KG1 (cell line): ENCODE results near the gene CACNA1D.

ENCODE experiments used
- DNase-seq: peaks from one replicate; lab custom pipeline; 2025; lab: John Stamatoyannopoulos, UW

The CACNA1D gene

GRCh38 chr3:53495520-53496391, 1.3 kb downstream of the CACNA1D start:
- no peak for DNase-seq

DNA sequence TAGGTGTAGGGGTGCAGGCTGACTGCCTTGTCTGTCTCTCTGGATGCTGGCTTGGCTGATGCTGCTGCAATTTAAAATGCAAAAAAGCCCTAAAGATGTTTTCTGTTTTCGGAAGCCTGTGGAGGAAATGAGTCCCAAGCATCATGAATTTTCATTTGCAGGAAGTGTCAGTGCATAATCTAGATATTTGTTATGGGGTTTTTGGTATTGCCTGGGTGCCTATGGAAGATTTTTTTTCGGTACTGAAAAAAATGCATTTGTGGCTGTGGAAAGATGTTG, 1.9 kb downstream of the CACNA1D start:
- no peak for DNase-seq

GRCh38 chr3:53496984-53497383, 2.6 kb downstream of the CACNA1D start:
- DNase-seq, result no peak

DNA sequence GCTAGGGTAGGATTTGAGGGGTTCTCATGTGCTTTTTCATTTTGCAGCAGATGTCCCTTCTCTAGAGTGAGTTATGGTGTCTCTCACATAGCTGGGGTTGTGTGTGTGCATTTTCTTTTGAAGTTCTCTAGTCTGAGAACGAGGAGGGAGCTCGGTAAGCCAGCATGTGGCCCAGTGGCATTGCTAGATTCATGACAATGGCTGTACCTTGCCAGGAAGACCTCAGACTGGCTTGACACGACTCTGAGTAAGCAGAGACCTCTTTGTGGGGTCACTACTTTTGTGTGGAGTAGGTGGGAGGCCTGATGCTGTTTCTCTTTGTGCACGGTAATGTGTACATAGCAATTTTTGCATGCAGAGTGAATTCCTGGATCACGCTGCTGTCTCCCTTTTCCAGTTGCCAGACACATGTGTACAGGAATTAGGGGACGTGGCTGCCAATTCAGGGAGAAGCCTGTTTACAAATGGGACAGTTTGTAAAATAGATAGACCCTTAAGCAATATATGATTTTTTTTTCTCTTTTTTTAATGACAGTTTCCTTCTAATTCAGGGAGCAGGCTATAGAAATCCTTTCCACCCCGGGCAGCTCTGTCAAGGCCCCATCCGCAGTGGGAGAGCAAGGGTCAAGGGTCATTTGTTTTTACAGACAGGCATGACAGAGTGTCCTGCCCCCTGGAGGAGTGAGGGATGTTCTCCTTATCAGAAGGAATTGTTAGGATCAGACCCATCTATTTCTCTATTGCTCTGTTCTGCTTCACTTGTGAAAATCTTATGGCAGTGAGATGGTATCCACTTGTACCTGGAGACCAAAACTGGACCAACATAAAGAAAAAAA, 4.6 kb downstream of the CACNA1D start:
- no peak for DNase-seq

- no peak for DNase-seq
Measured at GRCh38 chr3:53500165-53500777, 5.9 kb downstream of the CACNA1D start.

DNA sequence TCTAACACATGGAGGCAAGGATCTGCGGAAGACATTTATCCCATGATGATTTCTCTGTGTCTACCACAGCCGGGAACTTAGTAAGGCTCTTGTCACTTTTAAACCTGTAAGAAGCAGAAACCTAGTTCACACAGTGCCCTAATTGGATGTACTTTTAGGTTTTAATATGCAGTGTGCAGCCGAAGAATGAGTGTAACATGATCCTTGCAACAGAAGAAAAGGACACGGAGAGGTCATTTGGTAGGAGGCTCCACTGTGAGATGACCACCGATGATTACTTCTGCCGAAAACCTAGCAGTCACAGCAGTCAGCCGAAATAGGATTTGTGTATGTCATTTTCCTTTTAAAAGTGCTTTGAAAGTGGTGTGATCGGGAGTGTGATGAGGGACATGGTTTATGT, 6.8 kb downstream of the CACNA1D start:
- no peak for DNase-seq

GRCh38 chr3:53502737-53503136, 8.3 kb downstream of the CACNA1D start:
- no peak for DNase-seq

DNA sequence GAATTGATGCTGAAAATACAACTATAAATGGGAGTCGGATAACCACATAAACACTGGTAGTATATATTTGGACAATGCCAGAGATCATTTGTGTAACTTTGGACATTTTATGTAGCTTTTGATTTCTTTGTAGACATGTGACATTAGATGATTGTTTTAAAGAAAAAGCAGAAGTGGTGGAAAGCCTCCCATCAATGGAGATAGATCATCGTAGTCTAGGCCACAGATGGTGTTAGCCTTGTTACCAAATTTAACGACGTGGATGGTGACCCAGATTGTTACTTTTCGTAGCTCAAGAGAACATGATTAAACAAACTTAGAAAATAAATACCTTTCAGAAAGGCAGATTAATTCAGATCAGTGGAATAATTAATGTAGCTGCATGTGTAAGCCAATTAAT, 8.8 kb downstream of the CACNA1D start:
- no peak for DNase-seq

DNA sequence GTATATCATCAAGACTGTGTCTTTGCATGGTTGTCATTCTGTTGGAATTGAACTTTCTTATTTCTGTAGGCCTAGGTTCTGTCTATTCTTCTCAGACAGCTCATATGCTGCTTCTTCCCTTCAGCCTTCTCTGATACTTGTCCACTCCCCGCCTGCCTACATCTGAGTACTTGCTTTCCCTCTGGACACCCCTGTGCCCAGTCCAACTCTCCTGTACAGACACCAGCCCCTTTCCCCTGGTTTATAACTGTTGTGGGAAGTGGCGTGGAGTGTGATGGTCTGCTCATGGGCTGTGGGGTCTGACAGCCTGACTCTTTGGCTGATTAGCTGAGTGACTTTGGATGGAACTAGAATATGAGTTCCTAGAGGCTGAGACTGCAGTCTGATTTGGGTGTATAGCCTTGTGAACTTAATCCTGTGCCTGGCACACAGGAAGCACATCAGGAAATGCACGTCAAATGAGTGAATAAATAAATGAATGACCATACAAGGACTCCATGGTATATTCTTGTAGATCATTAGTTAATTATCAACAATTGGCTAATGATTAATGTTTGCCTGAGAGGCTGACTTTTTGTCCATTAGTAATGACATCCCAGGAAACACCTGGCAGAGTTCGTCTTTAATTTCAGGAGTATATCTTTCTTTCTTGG, 11.8 kb downstream of the CACNA1D start:
- no peak for DNase-seq

DNA sequence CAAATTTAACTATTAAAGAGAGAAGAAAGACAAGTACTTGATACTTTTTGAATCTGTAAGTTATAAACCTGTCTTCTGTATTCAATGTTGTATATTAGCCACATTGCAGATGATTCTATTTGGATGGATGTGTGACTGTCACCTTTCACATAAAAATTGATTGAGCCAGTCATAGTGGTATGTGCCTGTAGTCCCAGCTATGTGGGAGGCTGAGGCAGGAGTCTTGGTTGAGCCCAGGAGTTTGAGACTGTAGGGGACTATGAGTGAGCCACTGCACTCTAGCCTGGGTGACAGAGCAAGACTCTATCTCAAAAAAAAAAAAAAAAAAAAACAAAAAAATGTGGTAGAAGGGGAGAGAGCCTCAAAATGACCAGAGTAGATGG, 12.3 kb downstream of the CACNA1D start:
- no peak for DNase-seq

DNA sequence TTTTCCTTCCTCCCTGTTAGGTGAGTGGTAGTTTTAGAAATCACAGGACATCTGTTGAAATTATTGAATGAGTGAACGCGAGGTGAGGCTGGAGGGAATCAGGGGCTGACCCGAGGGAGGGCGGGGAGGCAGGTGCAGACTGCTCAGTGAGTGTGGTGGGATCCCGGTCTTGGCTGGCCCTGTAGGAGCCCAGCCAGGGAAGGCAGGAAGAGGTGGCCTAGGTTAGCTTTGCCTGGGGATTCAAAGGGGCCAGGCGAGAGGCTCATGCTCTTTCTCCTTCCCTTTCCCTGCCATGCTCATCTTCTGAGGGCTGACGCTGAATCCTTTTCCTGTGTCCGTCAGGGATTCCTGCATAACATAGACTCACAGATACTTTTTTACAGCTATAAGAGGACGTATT, 15.1 kb downstream of the CACNA1D start:
- no peak for DNase-seq

GRCh38 chr3:53510508-53510907, 16.1 kb downstream of the CACNA1D start:
- no peak for DNase-seq

- no peak for DNase-seq
Measured at GRCh38 chr3:53511246-53511645, 16.8 kb downstream of the CACNA1D start.

DNA sequence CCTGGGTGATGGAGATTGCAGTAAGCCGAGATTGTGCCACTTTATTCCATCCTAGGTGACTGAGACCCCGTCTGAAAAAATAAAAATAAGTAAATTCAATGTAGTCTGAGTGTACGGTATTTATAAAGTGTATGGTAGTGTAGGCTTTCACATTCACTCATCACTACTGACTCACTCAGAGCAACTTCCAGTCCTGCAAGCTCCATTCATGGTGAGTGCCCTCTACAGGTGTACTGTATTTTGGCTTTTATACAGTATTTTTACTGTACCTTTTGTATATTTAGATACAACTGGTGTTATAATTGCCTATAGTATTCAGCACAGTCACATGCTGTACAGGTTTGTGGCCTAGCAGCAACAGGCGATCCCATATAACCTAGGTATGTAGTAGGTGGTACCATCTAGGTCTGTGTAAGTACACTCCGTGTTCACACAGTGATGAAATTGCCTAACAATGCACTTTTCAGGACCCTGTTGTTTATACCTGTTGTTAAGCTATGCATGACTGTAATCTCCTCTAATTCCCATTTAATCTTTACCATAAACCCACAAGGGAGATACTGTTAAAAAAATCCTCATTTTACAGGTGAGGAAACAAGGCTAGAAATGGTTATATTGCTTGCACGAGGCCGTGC, 19.3 kb downstream of the CACNA1D start:
- no peak for DNase-seq

DNA sequence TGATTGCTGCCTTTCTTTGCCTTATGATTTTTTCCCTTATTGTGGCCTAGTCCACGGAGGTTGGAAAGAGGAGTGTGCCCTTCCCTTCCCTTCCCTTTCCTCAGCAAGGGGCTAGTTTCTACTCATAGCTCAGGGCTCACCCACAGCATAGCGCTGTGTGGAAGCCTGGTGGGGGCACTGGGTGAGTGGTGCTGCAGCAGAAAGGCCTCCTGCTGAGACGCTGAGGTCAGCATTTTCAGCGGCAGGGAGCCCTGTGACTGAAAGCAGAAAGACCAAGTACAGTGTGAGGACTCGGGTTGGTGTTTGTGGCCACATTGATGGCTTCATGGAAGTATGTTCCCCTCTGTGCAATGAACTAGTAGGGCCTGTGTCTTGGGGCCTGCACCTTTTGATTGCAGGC, 21.9 kb downstream of the CACNA1D start:
- no peak for DNase-seq

- no peak for DNase-seq
Measured at GRCh38 chr3:53518495-53518981, 24.1 kb downstream of the CACNA1D start.

DNA sequence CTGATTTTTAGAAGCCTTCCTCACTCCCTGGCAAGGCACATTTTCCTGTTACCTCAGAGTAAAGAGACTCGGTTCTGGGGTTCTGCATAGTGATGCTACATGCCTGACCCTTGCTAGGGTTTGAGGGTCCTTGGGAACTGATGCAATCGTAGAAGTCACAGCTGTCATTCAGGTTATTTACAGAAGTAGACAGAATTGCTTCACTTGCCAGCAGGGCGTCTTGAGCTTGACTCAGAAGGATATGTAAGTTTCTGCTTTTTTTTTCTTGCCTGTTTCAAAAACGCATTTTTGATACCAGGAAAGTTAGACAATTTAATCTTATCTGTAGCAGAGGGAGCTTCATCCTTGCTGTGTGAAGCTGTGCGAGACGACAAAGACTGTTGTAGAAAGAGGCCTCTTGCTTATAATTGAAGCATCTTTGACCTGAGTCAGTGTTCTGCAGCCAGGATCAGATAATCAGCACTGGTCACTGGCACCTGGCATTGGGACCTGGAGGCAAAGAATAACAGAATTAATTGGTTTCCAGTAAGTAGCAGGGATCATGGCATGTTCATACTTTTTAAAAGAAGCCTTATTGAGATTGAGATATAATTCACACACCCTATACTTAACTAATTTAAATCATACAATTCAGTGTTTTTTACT, 24.8 kb downstream of the CACNA1D start:
- DNase-seq, result no peak

- no peak for DNase-seq
Measured at GRCh38 chr3:53523346-53523745, 28.9 kb downstream of the CACNA1D start.

- DNase-seq, result no peak
Measured at GRCh38 chr3:53524566-53524965, 30.2 kb downstream of the CACNA1D start.

GRCh38 chr3:53525765-53526703, 31.6 kb downstream of the CACNA1D start:
- no peak for DNase-seq
